ENCODE measurements around the gene CAMTA1.

DNA sequence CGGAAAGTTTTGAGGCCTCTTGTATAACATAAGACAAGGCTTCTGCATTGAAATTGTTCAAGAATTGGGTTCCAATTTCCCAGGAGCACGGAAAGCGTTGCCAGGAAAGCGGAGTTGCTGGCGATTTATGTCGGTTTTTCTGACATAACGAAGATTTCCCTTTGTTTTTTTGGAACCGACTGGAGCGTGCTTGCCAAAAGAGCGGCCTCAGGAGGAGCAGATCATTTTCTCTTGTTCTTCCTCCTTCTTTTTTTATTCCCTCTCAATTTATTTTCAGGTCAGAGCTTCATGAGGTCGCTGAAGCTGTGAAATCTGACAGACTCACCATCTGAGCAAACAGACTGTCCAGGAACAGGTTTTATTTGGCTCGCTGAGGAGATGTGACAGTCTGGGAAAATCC, 275.5 kb downstream of the CAMTA1 start:
- TF ChIP-seq, protein P1, sequence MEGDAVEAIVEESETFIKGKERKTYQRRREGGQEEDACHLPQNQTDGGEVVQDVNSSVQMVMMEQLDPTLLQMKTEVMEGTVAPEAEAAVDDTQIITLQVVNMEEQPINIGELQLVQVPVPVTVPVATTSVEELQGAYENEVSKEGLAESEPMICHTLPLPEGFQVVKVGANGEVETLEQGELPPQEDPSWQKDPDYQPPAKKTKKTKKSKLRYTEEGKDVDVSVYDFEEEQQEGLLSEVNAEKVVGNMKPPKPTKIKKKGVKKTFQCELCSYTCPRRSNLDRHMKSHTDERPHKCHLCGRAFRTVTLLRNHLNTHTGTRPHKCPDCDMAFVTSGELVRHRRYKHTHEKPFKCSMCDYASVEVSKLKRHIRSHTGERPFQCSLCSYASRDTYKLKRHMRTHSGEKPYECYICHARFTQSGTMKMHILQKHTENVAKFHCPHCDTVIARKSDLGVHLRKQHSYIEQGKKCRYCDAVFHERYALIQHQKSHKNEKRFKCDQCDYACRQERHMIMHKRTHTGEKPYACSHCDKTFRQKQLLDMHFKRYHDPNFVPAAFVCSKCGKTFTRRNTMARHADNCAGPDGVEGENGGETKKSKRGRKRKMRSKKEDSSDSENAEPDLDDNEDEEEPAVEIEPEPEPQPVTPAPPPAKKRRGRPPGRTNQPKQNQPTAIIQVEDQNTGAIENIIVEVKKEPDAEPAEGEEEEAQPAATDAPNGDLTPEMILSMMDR (IDR thresholded peaks at IDR 0.05; ENCODE audit: insufficient read depth, low read depth, low read length): no peak
- TF ChIP-seq EZH2 (IDR thresholded peaks at IDR 0.05; ENCODE audit: insufficient read depth, low read length): no peak

All from astrocyte (in vitro differentiated cells and primary cell).